K562 (cell line): Measurements from ENCODE around the gene LATS1.

ENCODE experiments used
- MAFG ChIP-seq: fragments of 450-650 bp; conservative IDR thresholded peaks from 2 replicates; pipeline ENCODE4 v1.6.1; 2016; ENCODE audit warnings: missing genetic modification characterization, missing compliant biosample characterization
- NFYB ChIP-seq: IDR thresholded peaks from 2 replicates; pipeline ENCODE4 v1.6.1; 2011; ENCODE audit warnings: mild to moderate bottlenecking, moderate library complexity; ENCODE audit not compliant: insufficient read length; ENCODE audit errors: extremely low read depth
- RBFOX2 ChIP-seq: fragments of 200-400 bp; formaldehyde crosslinking; IDR thresholded peaks from 2 replicates; pipeline ENCODE4 v1.6.1; 2017; ENCODE audit warnings: low read depth, mild to moderate bottlenecking, low read length, moderate library complexity

DNA sequence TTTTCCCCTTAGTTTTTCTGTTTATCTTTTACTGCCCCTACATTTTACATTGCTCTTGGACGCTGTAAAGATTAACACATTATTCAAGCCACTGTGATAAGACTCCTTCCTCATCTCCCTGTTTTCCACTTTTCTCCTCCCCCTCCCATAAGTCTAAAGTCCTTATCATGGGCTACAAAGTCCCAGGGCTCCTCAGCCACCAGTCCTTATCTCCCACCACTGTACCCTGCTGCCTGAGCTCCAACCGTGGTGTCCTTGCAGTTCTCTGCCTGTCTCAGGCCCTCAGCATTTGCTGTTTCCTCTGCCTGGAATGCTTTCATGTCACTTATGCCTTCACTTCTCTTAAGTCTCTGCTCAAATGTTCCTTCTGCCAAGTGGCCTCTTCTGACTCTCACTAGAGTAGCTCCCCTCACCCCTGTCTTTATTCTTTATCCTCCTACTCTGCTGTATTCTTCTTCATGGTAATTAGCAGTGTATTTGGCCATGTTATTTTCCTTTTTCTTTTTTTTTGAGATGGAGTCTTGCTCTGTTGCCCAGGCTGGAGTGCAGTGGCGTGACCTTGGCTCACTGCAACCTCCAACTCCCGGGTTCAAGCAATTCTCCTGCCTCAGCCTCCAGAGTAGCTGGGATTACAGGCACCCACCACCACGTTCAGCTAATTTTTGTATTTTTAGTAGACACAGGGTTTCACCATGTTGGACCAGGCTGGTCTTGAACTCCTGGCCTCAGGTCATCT lies 10.8 kb upstream of the LATS1 start:
- TF ChIP-seq RBFOX2 (no peak), NFYB (no peak), MAFG (tag) (no peak)
